ENCODE data around the gene ZSWIM4. TPM values are rescaled to one million over a fixed set of nuclear protein-coding genes. Genes with fewer than 3 reads are reported as not detected.

Gene ZSWIM4
- total and polyA plus RNA-seq, 3 donors from 2014 or later: 3.4 to 10.0 (median 4.7) TPM

DNA sequence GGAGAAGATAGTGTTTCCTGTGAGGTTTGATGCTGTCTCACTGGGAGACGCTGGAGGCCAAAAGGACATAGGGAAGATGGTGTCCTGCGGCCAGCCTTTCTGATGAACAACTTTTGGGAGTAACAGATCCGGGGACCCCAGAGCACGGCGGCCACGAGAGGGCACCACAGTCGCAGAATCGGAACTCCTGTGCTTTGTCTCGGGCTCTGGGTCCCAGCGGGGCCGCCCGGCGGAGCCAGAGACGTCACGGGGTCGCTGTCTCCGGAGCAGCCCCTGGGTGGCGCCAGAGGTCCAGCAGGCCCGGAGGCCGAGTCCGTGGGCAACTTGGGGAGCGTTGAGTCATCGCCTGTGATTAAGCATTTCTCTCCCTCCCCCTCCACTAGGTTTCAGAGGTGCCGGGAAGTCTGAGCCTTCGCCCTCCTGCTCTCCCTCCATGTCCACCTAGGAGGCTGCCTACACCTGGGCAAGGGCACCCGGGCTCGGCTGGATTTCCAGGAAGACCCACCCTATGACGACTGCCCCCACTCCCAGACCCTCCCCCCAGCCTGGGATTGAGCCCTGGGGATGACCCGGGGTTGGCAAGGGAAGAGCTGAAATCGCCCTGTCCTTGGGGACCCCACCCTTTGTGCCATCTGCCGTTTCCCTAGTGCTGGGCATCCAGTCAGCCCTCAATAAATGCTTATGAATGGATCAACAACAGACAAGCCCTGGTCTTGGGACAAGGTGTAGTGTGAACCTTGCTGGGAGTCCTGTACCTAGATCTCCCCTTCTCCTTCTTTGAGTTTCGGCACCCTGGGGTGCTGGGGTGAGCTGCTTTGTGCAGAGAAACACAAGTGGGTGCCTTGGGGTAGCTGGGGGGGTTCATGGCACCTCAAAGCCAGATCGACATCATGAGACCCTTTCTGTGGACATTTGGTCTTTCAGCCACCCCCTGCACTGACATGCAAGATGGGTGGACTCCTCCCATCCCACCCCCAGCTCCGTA lies 85.1 kb downstream of the ZSWIM4 start:
- TF ChIP-seq, protein P1, sequence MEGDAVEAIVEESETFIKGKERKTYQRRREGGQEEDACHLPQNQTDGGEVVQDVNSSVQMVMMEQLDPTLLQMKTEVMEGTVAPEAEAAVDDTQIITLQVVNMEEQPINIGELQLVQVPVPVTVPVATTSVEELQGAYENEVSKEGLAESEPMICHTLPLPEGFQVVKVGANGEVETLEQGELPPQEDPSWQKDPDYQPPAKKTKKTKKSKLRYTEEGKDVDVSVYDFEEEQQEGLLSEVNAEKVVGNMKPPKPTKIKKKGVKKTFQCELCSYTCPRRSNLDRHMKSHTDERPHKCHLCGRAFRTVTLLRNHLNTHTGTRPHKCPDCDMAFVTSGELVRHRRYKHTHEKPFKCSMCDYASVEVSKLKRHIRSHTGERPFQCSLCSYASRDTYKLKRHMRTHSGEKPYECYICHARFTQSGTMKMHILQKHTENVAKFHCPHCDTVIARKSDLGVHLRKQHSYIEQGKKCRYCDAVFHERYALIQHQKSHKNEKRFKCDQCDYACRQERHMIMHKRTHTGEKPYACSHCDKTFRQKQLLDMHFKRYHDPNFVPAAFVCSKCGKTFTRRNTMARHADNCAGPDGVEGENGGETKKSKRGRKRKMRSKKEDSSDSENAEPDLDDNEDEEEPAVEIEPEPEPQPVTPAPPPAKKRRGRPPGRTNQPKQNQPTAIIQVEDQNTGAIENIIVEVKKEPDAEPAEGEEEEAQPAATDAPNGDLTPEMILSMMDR (IDR thresholded peaks at IDR 0.05): peak; percentile 95 to 99 (median 99)
- TF ChIP-seq POLR2A (IDR thresholded peaks at IDR 0.05): no peak
- peak overlapping the region; percentile 76 to 87 for H3K27ac ChIP-seq
- H3K27me3 ChIP-seq: no peaks in the 10 kb centered on the region
- no peaks in the 10 kb centered on the region for H3K9me3 ChIP-seq
- H3K4me1 ChIP-seq: peaks cover 50% of the 10 kb centered on the region
- intact Hi-C loops (cut with DNase I; ENCODE audit: low total_unique reads): loop anchor here (10.0 kb wide), 1 partner anchor 194 kb away; the partner anchor contains the start of gene MISP3
- no peaks in the 10 kb centered on the region for H3K36me3 ChIP-seq (ENCODE audit: low read depth, missing control alignments)
- DNase-seq: peak; percentile 98
- 22 to 25% methylated on average over 14 to 34 of the region's 34 CpGs for WGBS, 2 donors
- H3K4me3 ChIP-seq: no peak overlapping the region

DNA sequence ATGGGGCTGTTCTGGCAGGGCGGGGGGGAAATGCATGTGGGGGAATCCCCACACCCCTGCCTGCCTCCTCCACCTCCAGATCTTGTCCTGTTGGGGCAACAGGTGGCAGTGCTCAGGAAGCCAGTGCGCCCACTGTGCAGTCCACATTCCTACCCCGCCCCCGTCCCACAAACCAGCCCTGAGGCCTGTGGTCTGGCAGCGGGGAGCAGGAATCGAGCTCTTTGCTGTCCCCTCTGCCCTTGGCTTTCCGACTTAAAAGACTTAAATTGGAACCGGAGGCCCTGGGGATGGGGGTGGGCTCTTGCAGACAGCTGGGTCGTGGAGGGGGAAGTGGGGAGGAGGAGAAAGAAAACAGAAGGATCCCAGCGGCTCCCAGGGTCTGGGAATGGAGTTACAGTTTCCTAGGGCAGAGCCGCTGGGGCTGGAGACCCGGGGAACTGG lies 86.0 kb downstream of the ZSWIM4 start:
- no peaks in the 10 kb centered on the region for H3K36me3 ChIP-seq (ENCODE audit: low read depth, missing control alignments)
- H3K27me3 ChIP-seq: no peaks in the 10 kb centered on the region
- intact Hi-C loops (cut with DNase I; ENCODE audit: low total_unique reads): loop anchor here (10.0 kb wide), 1 partner anchor 194 kb away; the partner anchor contains the start of gene MISP3
- WGBS, 2 donors: 26 to 48% methylated on average over 6 to 12 of the region's 12 CpGs
- peaks cover 56% of the 10 kb centered on the region for H3K4me1 ChIP-seq
- no peak for DNase-seq
- TF ChIP-seq, protein P1 (IDR thresholded peaks at IDR 0.05): no peak
- TF ChIP-seq POLR2A (IDR thresholded peaks at IDR 0.05): no peak
- no peak overlapping the region for H3K4me3 ChIP-seq
- peak overlapping the region; percentile 32 to 87 for H3K27ac ChIP-seq
- H3K9me3 ChIP-seq: no peaks in the 10 kb centered on the region

MicroRNAs within 50 kb of the gene (microRNA counts, 767-probe panel; counts per million panel counts)
- microRNA hsa-miR-181c-5p: 152 to 1,561 counts per million in 2 donors
- microRNA hsa-miR-23a-3p: 9,783 to 10,846 counts per million in 2 donors
- 152 to 5,028 counts per million in 2 donors for microRNA hsa-miR-24-3p
- 0 to 152 counts per million in 2 donors for microRNA hsa-miR-27a-3p

Small RNAs within 50 kb of the gene (microRNA-seq; reads per million reads assigned to microRNA genes)
- gene MIR181C (ENCODE audit: borderline number of aligned reads in 2 of 2, borderline replicate concordance in 1 of 2) (117 to 148 reads per million in 2 donors), gene MIR181D (ENCODE audit: borderline number of aligned reads in 2 of 2, borderline replicate concordance in 1 of 2) (118 to 137 reads per million in 2 donors)

Small RNAs within 50 kb of the gene (small RNA-seq; reads per million reads assigned to genes)
- gene MIR181C (13.7 to 14.5 reads per million in 2 donors), gene MIR181D (12.6 to 14.8 reads per million in 2 donors), gene RN7SL619P (0 reads per million in 2 donors)

Other genes with a start within 250 kb of the ZSWIM4 start
- gene MRI1, start 30.9 kb upstream of the ZSWIM4 start, total RNA-seq: 10 to 100 TPM; 26.5 to 33.0 TPM
- 6.7 TPM for gene MRI1, start 30.9 kb upstream of the ZSWIM4 start, polyA plus RNA-seq (ENCODE audit: insufficient read depth, low read depth, low replicate concordance)
- 100 to 1,000 TPM; 114 to 137 TPM for gene C19orf53, start 21.0 kb upstream of the ZSWIM4 start, total RNA-seq
- gene C19orf53, start 21.0 kb upstream of the ZSWIM4 start, polyA plus RNA-seq (ENCODE audit: insufficient read depth, low read depth, low replicate concordance): 128 TPM
- gene NANOS3, start 81.7 kb downstream of the ZSWIM4 start, total RNA-seq: 10 to 100 TPM; 14.5 to 18.6 TPM
- 9.3 TPM for gene NANOS3, start 81.7 kb downstream of the ZSWIM4 start, polyA plus RNA-seq (ENCODE audit: insufficient read depth, low read depth, low replicate concordance)
- gene BRME1, start 110.7 kb downstream of the ZSWIM4 start, total RNA-seq: 10 to 100 TPM; 26.3 to 48.9 TPM
- gene BRME1, start 110.7 kb downstream of the ZSWIM4 start, polyA plus RNA-seq (ENCODE audit: insufficient read depth, low read depth, low replicate concordance): 17.8 TPM
- 10 to 100 TPM; 56.6 to 62.7 TPM for gene CC2D1A, start 110.8 kb downstream of the ZSWIM4 start, total RNA-seq
- 31.0 TPM for gene CC2D1A, start 110.8 kb downstream of the ZSWIM4 start, polyA plus RNA-seq (ENCODE audit: insufficient read depth, low read depth, low replicate concordance)
- 10 to 100 TPM; 12.6 to 14.6 TPM for gene PODNL1, start 143.0 kb downstream of the ZSWIM4 start, total RNA-seq
- gene PODNL1, start 143.0 kb downstream of the ZSWIM4 start, polyA plus RNA-seq (ENCODE audit: insufficient read depth, low read depth, low replicate concordance): 5.8 TPM
- 10 to 100 TPM; 79.3 to 82.6 TPM for gene DCAF15, start 157.1 kb downstream of the ZSWIM4 start, total RNA-seq
- gene DCAF15, start 157.1 kb downstream of the ZSWIM4 start, polyA plus RNA-seq (ENCODE audit: insufficient read depth, low read depth, low replicate concordance): 151 TPM
- gene RFX1, start 210.9 kb downstream of the ZSWIM4 start, total RNA-seq: 10 to 100 TPM; 18.3 to 24.2 TPM
- gene RFX1, start 210.9 kb downstream of the ZSWIM4 start, polyA plus RNA-seq (ENCODE audit: insufficient read depth, low read depth, low replicate concordance): 40.9 TPM
- gene RLN3, start 232.7 kb downstream of the ZSWIM4 start, total RNA-seq: not detected
- 1.7 TPM for gene RLN3, start 232.7 kb downstream of the ZSWIM4 start, polyA plus RNA-seq (ENCODE audit: insufficient read depth, low read depth, low replicate concordance)
- gene IL27RA, start 236.3 kb downstream of the ZSWIM4 start, total RNA-seq: 1 to 10 TPM; 3.5 to 4.9 TPM
- gene IL27RA, start 236.3 kb downstream of the ZSWIM4 start, polyA plus RNA-seq (ENCODE audit: insufficient read depth, low read depth, low replicate concordance): 5.2 TPM